GM21367 (cell line): Measurements from ENCODE around the gene MPND.
A peak's percentile ranks its signal among the peaks of the same experiment; 100 is the strongest.

ENCODE experiments used
- ATAC-seq: cut with Tn5 transposase; IDR thresholded peaks from one replicate; pipeline ENCODE4 v1.9.1; 2021; ENCODE audit not compliant: unreplicated experiment

Gene MPND

GRCh38 chr19:4363571-4364304, 20.4 kb downstream of the MPND start:
- ATAC-seq: no peak

GRCh38 chr19:4365341-4365740, 22.0 kb downstream of the MPND start:
- no peak for ATAC-seq

GRCh38 chr19:4365791-4366665, 22.7 kb downstream of the MPND start:
- ATAC-seq: no peak

- ATAC-seq: no peak
Measured at GRCh38 chr19:4366666-4367335, 23.4 kb downstream of the MPND start.

GRCh38 chr19:4367336-4367723, 24.0 kb downstream of the MPND start:
- no peak for ATAC-seq

- no peak for ATAC-seq
Measured at GRCh38 chr19:4367781-4368127, 24.4 kb downstream of the MPND start.

- ATAC-seq: no peak
Measured at GRCh38 chr19:4368128-4368820, 24.9 kb downstream of the MPND start.

GRCh38 chr19:4369109-4369887, 25.9 kb downstream of the MPND start:
- peak; percentile 34 for ATAC-seq

GRCh38 chr19:4369888-4370260, 26.5 kb downstream of the MPND start:
- ATAC-seq: peak; percentile 22

GRCh38 chr19:4370418-4371041, 27.2 kb downstream of the MPND start:
- no peak for ATAC-seq

- no peak for ATAC-seq
Measured at GRCh38 chr19:4371247-4372164, 28.1 kb downstream of the MPND start.

GRCh38 chr19:4372165-4373012, 29.0 kb downstream of the MPND start:
- no peak for ATAC-seq

GRCh38 chr19:4373013-4373367, 29.6 kb downstream of the MPND start:
- ATAC-seq: no peak

GRCh38 chr19:4373601-4374497, 30.5 kb downstream of the MPND start:
- no peak for ATAC-seq

GRCh38 chr19:4374498-4375163, 31.3 kb downstream of the MPND start:
- no peak for ATAC-seq

GRCh38 chr19:4375164-4376027, 32.0 kb downstream of the MPND start:
- ATAC-seq: no peak
